WI38 (cell line): ENCODE results near the gene SASH1.

Experiments
- H3K4me3 ChIP-seq: 2 replicates; pipeline ENCODE4 v1.5.1; 2011; ENCODE audit warnings: low read depth, mild to moderate bottlenecking, control low read depth, low read length
- TF ChIP-seq, protein P1 (sequence below): IDR thresholded peaks from 2 replicates; pipeline ENCODE4 v1.5.1; 2012; ENCODE audit warnings: low read depth, mild to moderate bottlenecking, control low read depth, low read length

SASH1 gene

DNA sequence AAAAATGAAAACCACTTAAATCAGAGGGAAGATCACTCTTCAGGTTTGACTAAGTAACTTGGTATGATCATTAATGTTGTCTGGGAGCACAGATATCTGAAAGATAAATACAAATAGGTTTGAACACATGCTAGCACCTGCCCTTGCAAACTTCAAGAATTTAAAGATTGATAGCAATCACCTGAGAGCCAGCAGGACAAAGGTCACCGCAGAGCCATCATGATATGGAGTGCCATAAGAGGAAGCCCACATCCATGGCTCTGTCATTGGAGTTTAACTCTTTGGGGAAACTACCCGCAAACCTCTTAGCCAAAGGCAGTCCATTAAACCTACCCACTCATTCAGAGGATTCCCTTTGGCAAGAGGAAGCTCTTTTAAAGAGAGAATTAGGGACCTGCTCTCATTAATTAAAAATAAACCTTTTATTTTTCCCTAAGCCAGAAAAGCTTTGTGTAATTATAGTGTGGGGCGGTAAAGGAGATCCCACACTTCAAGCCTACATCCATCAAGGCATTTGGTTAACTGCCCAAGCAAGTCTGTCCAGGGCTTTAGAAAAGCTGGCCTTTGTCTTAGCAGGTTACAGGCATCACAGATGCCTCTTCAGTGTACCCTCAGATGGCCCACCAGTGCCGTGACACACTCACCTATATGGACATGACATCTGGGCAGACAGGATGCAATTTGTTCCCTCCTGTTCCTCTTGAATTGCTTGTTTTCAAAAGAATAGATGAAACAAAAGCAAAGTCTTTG is 73.0 kb downstream of the SASH1 start:
- TF ChIP-seq, protein P1, sequence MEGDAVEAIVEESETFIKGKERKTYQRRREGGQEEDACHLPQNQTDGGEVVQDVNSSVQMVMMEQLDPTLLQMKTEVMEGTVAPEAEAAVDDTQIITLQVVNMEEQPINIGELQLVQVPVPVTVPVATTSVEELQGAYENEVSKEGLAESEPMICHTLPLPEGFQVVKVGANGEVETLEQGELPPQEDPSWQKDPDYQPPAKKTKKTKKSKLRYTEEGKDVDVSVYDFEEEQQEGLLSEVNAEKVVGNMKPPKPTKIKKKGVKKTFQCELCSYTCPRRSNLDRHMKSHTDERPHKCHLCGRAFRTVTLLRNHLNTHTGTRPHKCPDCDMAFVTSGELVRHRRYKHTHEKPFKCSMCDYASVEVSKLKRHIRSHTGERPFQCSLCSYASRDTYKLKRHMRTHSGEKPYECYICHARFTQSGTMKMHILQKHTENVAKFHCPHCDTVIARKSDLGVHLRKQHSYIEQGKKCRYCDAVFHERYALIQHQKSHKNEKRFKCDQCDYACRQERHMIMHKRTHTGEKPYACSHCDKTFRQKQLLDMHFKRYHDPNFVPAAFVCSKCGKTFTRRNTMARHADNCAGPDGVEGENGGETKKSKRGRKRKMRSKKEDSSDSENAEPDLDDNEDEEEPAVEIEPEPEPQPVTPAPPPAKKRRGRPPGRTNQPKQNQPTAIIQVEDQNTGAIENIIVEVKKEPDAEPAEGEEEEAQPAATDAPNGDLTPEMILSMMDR, result no peak
- H3K4me3 ChIP-seq, result no peak overlapping the region

DNA sequence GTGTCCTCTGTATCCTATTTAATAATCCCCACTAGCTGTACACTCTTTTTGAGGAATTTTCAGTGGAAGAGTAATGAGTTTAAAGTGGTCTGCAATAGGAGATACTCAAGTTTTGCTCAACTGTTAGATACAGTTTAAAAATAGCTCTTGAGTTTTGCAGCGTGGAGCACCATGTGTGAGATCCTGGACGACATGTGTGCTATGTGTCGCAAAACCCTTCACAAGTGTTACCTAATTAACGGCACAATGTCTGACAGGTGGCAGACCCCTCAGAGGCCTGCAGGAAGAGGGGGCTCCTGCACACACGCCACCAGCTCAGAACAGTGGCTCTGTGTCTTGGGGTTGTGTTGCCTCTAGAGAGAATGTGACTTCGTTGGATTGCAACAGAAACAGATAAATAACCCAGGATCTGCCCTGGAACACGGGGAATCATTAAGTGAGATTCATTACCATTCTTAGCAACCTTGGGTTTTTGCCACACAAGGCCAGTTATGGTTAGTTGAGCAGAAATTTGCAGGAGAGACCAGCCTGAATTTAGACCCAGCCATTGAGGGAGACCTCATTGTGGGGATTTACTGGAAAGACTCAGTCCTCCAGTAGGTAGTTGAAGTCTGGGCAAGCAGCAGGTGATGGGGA is 73.8 kb downstream of the SASH1 start:
- TF ChIP-seq, protein P1, result no peak
- H3K4me3 ChIP-seq, result no peak overlapping the region

DNA sequence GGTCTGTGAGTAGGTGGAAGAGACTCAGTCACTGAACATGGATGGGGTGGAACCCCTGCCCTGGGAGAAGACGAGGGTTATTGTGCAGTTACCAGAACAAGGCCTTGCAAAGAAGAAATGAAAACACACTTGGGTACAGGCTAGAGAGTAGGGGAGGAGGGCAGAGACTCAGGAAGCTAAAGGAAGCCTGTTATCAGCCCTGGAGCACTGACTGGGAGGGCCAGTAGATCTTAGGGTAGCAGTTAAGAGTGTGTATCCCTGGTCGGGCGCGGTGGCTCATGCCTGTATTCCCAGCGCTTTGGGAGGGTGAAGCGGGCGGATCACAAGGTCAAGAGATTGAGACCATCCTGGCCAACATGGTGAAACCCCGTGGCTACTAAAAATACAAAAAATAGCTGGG is 74.4 kb downstream of the SASH1 start:
- TF ChIP-seq, protein P1, result no peak
- no peak overlapping the region for H3K4me3 ChIP-seq

DNA sequence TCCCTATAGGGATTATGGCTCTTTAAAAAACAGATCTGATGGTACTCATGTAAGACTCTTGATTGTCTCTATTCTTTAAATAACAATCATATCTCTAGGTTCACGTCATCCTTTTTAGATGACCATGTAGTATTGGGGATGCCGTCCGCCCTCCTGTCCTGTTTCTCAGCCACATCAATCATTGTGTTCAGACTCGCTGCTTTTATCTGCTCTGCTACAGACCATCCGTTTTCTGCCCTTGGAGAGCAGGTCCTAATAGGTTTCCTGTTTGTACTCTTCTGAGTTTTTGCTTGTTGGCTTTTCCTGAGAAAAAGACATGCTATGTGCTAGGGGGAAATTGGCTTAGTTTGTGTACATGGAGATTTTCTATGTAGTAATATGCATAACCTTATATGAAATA is 76.8 kb downstream of the SASH1 start:
- TF ChIP-seq, protein P1, result no peak
- H3K4me3 ChIP-seq, result no peak overlapping the region

DNA sequence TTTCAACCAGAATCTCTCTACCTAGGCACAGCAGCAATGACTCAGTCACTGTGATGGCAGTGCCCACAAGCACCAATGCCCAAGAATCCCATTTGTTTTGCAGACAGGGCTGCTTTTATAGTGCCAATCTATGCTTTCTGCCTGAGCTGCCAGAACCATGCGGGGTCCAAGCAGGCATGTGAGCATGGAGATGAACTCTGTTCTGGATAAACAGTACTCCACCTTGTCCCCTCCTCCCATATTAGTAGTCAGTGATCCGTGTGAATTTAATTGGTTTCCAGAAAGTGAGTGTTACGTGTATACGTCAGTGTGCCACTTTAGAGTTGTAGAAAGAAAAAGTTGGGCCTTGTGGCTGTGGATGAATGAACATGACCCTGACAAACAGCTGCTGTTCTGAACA is 79.4 kb downstream of the SASH1 start:
- TF ChIP-seq, protein P1, result no peak
- no peak overlapping the region for H3K4me3 ChIP-seq

DNA sequence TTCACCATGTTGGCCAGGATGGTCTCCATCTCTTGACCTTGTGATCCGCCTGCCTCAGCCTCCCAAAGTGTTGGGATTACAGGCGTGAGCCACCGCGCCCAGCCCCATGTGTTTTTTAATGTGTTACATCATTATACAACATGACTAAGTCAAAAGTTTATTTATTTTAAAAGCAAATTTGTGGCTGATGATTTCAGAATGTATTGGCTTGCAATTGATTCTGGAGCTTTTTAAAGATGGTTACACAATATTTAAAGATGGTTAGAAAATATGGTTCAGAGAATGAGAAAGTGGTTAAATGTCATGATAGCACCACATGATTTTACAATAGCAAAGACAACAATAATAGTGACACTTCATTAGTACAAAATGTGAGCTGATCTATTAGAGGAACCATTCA is 80.5 kb downstream of the SASH1 start:
- TF ChIP-seq, protein P1, result no peak
- no peak overlapping the region for H3K4me3 ChIP-seq

DNA sequence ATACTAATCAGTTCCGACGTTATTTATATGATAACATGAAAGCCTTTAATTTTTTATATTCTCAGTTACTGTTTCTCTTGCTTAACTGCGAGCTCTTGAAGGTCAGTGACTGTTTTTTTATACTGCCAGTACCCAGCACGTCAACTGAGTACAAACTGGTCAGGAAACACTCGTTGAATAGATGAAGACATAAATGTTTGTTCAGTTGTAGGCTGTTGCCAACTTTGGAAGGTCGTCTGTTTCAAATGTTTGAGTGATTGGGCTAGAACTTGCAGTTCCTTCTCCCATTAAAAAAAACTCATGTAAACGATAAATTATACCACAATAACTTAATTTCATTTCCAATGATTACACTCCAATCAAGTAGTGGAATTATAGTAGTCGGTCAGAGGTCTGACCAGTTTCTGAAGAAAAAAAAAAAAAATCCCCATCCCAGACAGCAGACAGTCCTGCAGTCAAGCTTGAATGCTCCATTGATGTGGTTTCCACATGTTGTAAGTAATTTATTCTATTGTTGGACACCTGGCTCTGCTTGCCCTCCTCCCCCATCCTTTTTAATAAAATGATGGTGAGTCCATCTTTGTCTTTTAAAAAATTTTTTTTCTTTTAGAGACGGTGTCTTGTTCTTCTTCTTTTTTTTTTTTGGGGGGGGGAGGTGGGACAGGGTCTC is 81.1 kb downstream of the SASH1 start:
- no peak overlapping the region for H3K4me3 ChIP-seq
- TF ChIP-seq, protein P1, result no peak
